ENCODE measurements around the gene DPCD.
"Not testable (repeated sequence)": the region's sequence is repeated elsewhere in the genome, so short reads cannot be mapped to it uniquely, and the experiment has no call there.

DPCD gene

GRCh38 chr10:101623528-101623927 lies 35.4 kb downstream of the DPCD start:
- DNase-seq, result no peak

DNA sequence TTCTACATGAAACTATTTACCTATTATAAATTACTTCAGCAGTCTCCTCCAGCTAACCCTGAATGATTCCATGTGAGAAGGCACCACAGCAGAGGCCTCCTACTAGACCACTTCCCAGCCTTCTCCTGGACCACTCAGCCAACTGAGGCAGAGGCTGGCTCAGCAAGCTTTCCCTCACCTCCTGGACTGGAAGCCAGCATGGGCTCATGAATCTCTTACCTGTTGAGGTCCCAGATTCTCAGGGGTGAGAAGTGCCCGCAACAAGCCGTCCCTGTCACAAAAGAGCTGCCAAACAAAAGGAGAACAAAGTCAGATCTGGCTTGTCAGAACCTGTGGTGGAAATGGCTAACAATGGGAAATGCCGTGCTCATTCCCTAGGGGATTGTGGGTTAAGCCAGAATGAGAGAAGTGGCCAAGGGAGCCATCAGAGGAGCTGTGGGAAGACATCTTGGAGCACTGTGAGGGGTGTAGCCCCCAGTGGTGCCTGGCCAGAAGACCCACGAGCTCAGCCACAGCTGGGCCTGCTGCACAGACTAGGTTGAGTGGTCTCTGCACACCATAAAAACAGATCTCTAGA lies 36.5 kb downstream of the DPCD start:
- no peak for DNase-seq

DNA sequence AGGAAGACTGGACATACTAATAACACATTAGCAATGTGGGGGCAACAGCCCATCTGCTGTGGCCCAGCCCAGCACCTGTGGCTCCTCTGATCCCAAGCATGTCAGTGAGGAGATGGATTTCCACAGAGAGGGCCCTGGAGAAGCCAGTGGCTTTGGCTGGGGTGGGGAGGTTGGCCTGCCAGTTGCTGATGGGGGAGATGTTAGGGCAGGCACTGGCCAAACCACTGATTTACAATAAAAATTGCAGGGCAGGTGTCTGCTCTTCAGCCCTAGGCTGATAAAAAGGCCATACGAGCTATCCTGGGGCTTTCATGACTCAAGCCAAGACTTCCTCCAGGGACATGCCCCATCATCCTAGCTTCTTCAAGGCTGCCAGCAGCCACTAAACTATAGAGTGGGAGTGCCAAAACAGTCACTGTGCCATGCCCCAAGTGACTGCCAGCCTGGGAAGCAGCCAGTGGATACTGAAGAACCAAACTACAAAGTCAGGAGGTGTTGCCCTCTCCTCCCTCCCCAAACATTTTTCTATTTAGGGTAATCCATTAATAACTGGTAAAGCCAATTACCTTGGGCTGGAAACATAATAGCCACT lies 37.8 kb downstream of the DPCD start:
- no peak for DNase-seq

DNA sequence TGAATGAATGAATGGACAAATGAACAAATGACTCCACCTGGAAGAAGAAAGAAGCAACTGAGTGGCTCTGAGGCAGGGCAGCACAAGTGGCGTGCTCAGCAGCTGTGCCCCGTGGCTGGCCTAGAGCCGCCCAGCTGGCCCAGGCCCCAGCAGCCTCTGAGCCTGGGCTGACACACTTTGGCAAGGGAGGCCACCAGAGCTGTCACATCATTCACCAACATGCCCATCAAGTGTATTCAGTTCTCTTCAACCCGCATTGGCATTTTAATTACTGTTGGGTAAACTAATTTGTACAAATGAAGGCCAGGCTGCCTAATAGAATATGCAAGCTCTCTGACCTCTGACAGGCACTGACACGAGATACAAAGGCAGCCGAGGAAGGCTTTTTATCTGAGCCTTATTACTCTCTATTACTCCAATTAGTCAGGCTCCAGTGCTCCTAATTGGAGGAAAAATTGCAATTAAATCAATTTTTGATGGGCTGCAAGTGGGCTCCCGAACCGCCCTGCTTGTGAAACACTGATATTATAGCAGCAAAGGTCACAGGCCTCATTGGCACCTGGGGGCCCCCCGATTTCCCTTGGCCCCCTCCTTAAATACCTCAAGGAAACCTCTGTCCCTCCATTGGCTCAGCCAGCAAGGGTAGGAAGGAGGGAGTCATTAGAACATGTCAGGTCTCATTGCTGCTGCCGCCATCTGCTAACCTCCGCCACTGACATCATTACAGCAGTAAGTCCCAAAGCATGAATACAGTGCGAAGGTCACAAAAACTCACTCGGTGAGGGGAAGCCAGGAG lies 41.9 kb downstream of the DPCD start:
- DNase-seq, result no peak

GRCh38 chr10:101630633-101630920 lies 42.5 kb downstream of the DPCD start:
- DNase-seq, result no peak

- DNase-seq, result no peak
Measured at GRCh38 chr10:101631821-101632475, 43.8 kb downstream of the DPCD start.

DNA sequence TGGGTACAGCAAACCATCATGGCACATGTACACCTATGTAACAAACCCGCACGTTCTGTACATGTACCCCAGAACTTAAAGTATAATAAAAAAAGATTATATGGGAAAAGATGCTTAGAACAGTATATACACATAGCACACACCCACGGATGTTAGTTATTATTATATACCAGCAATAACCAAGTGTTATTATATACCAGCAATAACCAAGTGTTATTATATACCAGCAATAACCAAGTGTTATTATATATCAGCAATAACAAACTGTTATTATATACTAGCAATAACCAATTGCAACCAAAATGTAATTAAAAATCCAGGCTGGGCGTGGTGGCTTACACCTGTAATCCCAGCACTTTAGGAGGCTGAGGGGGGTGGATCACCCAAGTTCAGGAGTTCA lies 45.4 kb downstream of the DPCD start:
- not testable (repeated sequence) for DNase-seq

- no peak for DNase-seq
Measured at GRCh38 chr10:101639141-101639900, 51.2 kb downstream of the DPCD start.

DNA sequence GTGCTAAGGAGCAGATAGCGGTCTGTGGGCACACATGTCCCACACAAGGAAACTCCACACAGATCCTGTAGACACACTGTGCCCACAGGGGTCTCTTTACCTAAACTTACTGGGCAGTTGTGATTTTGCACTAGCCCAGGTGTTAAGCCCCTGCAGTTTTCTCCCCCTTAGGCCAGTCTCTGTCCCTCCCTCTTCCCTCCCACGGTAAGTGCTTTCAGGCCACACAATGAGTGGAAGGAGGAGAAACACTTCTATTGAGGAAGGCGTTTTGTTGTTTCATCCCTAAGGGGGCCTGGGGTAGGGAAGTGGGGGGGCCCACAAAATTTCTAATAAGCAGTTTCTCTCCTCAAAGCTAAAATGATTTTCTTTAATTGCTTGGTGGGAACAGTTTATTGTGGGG lies 55.4 kb downstream of the DPCD start:
- DNase-seq, result no peak

GRCh38 chr10:101644002-101644401 lies 55.9 kb downstream of the DPCD start:
- no peak for DNase-seq

DNA sequence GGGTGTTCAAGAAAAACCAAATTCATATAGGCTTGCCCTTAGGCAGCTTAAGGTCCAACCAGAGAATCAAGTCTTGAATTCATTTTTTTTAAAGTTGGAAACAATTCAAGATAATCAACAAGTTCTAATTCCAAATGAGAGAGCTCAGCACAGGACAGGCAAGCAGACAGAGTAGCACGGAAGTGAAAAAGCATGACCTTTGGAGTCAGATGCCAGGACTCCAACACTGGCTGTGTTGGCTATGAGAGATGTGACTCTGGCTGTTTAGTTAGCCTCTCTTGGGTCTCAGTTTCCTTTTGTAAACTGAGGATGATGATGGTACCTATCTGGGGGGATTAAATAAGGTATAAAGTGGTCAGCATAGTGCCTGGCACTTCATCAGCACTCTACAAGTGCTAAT lies 57.5 kb downstream of the DPCD start:
- DNase-seq, result no peak

- DNase-seq, result no peak
Measured at GRCh38 chr10:101646364-101646763, 58.2 kb downstream of the DPCD start.

- DNase-seq, result no peak
Measured at GRCh38 chr10:101647255-101647654, 59.1 kb downstream of the DPCD start.

DNA sequence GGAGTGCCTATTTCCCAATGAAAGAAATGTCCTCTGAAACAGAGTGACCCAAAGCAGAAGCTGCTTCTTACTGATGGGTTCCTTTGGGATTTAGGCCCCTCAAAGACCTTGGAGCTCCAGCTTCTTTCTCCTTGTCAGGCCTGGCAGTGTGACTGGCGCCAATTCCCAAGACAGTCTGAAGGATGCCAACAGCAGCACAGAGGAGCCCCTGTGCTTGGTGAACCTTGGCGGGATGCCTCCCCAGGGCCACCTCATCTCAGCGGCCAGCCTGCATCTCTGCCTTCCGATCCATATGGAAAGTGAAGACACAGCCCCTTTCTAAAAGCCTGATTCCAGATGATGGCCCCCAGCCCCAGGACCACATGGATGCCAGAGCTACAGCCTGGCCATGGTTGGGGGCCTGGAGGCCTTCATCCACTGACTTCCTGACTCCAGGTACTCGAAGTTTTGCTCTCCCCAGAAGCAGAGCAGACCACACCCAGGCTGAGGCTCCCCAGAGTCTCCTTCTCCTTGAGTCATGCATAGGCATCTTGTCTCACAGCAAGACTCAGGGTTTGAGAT lies 61.5 kb downstream of the DPCD start:
- no peak for DNase-seq

- DNase-seq, result no peak
Measured at GRCh38 chr10:101650863-101651262, 62.7 kb downstream of the DPCD start.

- no peak for DNase-seq
Measured at GRCh38 chr10:101651336-101651735, 63.2 kb downstream of the DPCD start.

- no peak for DNase-seq
Measured at GRCh38 chr10:101653536-101653935, 65.4 kb downstream of the DPCD start.

DNA sequence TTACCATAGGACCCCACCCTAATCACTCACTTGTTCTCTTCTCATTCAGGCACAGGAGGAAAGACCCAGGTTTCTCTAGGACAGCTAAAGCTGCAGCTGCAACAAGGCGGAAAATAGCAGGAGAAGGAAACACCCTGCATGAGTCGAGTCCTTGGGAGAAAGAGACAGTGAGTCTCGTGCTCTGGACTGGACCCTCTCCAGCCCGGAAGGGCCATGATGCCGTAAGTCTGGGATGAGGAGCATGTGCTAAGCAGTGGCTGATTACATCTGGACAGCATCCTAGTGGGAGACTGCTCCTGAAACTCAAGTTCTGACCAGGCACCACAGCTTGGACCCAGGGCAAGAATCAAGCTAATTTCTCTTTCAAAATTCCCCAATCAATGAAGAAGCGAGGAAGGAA lies 67.4 kb downstream of the DPCD start:
- no peak for DNase-seq

- DNase-seq, result no peak
Measured at GRCh38 chr10:101656890-101657289, 68.8 kb downstream of the DPCD start.

GRCh38 chr10:101658975-101659374 lies 70.9 kb downstream of the DPCD start:
- DNase-seq, result no peak
